WI38 (cell line): ENCODE results near the gene MYOD1.

Experiments used
- H3K4me3 ChIP-seq: 2 replicates; pipeline ENCODE4 v1.5.1; 2011; ENCODE audit warnings: low read depth, mild to moderate bottlenecking, control low read depth, low read length
- TF ChIP-seq, protein P1 (sequence below): IDR thresholded peaks from 2 replicates; pipeline ENCODE4 v1.5.1; 2012; ENCODE audit warnings: low read depth, mild to moderate bottlenecking, control low read depth, low read length

Gene MYOD1

DNA sequence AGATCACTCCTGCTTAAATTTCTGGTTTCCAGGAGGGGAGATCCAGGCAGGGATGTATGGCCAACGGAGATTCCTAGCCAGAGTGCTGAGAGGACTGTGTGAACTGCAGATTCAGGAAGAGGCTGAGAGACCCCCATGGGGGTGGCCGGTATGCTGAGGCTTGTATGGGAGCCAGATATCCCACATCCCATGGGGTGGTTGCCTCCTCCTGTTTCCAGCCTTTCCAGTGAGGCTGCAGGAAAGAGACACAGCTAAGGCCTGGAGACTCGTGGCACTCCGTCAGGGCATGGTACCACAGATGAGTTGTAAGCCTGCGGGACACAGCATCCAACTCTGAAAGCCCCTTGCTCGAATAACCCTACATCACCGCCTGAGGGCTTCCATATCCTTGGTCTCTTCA lies 1.4 kb upstream of the MYOD1 start:
- TF ChIP-seq, protein P1, sequence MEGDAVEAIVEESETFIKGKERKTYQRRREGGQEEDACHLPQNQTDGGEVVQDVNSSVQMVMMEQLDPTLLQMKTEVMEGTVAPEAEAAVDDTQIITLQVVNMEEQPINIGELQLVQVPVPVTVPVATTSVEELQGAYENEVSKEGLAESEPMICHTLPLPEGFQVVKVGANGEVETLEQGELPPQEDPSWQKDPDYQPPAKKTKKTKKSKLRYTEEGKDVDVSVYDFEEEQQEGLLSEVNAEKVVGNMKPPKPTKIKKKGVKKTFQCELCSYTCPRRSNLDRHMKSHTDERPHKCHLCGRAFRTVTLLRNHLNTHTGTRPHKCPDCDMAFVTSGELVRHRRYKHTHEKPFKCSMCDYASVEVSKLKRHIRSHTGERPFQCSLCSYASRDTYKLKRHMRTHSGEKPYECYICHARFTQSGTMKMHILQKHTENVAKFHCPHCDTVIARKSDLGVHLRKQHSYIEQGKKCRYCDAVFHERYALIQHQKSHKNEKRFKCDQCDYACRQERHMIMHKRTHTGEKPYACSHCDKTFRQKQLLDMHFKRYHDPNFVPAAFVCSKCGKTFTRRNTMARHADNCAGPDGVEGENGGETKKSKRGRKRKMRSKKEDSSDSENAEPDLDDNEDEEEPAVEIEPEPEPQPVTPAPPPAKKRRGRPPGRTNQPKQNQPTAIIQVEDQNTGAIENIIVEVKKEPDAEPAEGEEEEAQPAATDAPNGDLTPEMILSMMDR: no peak
- H3K4me3 ChIP-seq: no peak overlapping the region

DNA sequence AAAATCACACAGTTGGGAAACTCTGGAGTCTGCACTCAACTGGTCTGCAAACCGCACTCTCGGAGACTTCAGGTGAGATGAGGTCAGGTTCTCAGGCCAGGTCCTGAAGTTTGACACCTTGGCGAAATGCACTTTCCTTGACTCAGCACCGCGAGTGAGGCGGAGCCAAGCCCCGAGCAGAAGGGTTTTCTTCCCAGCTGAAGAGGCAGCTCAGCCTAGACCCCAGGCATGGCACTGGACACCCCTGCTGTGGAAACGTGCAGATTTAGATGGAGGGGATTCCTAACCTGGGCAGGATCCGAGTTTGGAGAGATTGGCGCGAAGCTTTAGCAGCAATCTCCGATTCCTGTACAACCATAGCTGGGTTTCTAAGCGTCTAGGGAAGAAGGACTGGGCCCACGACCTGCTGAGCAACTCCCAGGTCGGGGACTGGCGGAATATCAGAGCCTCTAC lies 835 bp upstream of the MYOD1 start:
- H3K4me3 ChIP-seq: no peak overlapping the region
- TF ChIP-seq, protein P1: no peak

DNA sequence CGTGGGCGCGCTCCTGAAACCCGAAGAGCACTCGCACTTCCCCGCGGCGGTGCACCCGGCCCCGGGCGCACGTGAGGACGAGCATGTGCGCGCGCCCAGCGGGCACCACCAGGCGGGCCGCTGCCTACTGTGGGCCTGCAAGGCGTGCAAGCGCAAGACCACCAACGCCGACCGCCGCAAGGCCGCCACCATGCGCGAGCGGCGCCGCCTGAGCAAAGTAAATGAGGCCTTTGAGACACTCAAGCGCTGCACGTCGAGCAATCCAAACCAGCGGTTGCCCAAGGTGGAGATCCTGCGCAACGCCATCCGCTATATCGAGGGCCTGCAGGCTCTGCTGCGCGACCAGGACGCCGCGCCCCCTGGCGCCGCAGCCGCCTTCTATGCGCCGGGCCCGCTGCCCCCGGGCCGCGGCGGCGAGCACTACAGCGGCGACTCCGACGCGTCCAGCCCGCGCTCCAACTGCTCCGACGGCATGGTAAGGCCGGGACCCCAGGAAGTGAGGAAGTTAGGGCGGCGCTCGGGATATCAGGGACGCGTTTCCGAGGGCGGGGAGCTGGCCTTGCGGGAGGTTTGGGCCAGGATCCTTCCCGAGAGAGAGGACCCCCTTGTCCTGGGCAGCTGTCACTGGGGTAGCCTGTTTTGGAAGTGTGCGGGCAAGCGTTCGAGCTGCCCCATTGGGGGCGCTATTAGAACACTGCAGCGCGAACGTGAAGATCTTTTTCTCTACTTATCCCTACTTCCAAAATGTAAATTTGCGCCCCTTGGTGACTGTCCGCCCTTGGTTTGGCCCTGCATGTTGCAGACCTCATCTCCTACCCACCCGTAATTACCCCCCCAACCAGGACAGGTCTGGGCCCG lies 796 bp downstream of the MYOD1 start:
- TF ChIP-seq, protein P1: no peak
- no peak overlapping the region for H3K4me3 ChIP-seq

DNA sequence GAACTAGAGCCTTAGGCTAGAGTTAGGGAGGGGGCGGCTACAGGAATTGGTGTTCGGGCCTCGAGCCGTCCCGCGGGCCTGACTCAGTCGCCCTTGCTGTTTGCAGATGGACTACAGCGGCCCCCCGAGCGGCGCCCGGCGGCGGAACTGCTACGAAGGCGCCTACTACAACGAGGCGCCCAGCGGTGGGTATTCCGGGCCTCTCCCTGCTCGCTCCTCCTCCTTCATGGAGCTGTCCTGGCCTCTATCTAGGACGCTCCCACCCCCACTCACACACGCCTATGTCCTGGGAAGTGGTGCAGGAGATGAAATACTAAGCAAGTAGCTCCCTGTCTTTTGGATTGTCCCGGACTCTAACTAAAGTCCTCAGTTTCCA lies 1.4 kb downstream of the MYOD1 start:
- no peak overlapping the region for H3K4me3 ChIP-seq
- TF ChIP-seq, protein P1: no peak

DNA sequence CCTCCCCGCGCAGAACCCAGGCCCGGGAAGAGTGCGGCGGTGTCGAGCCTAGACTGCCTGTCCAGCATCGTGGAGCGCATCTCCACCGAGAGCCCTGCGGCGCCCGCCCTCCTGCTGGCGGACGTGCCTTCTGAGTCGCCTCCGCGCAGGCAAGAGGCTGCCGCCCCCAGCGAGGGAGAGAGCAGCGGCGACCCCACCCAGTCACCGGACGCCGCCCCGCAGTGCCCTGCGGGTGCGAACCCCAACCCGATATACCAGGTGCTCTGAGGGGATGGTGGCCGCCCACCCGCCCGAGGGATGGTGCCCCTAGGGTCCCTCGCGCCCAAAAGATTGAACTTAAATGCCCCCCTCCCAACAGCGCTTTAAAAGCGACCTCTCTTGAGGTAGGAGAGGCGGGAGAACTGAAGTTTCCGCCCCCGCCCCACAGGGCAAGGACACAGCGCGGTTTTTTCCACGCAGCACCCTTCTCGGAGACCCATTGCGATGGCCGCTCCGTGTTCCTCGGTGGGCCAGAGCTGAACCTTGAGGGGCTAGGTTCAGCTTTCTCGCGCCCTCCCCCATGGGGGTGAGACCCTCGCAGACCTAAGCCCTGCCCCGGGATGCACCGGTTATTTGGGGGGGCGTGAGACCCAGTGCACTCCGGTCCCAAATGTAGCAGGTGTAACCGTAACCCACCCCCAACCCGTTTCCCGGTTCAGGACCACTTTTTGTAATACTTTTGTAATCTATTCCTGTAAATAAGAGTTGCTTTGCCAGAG lies 2.0 kb downstream of the MYOD1 start:
- TF ChIP-seq, protein P1: no peak

GRCh38 chr11:17722000-17722643 lies 2.8 kb downstream of the MYOD1 start:
- TF ChIP-seq, protein P1: peak; percentile 70
- no peak overlapping the region for H3K4me3 ChIP-seq

More for the DNA sequence above, 2.0 kb downstream of the MYOD1 start:
- no peak overlapping the region for H3K4me3 ChIP-seq
